Adrenal gland (tissue), 12 donors: ENCODE results near the gene GATD1. TPM values are rescaled to one million over a fixed set of nuclear protein-coding genes. Genes with fewer than 3 reads are reported as not detected.

Source experiments
- DNase-seq, 7 donors: peaks; one replicate each; pipeline ENCODE4 v3.0.0-alpha.2; 2019 to 2020
- H3K27ac ChIP-seq, 5 donors: fragments of 200-600 bp; sonication (generic) in 4 of 5; 1 replicate in 3 of 5; 2 replicates in 2 of 5; pipeline versions ENCODE4 v1.5.1 to v1.8.0; 2016 to 2020; ENCODE audit warnings: mild to moderate bottlenecking in 1 of 5
- H3K27me3 ChIP-seq: fragments of 200-600 bp; 2 replicates; pipeline ENCODE4 v1.8.0; 2021
- H3K36me3 ChIP-seq, 2 donors: fragments of 200-600 bp; replicated peaks in 1 of 2; 1 replicate in 1 of 2; 2 replicates in 1 of 2; pipeline versions ENCODE4 v1.5.1 to v1.8.0; 2018 to 2022
- H3K4me1 ChIP-seq, 2 donors: fragments of 200-600 bp; replicated peaks in 1 of 2; 1 replicate in 1 of 2; 2 replicates in 1 of 2; pipeline versions ENCODE4 v1.5.1 to v1.8.0; 2018 to 2021
- H3K4me3 ChIP-seq, 4 donors: fragments of 200-600 bp; sonication (generic) in 3 of 4; one replicate each; pipeline ENCODE4 v1.5.1; 2016 to 2018
- H3K9me3 ChIP-seq, 3 donors: fragments of 200-600 bp; sonication (generic) in 1 of 3; replicated peaks in 1 of 3; 1 replicate in 2 of 3; 2 replicates in 1 of 3; pipeline versions ENCODE4 v1.5.1 to v1.8.0; 2016 to 2021
- CTCF ChIP-seq, 6 experiments: fragments of 450-650 bp in 4 of 6; fragments of 200-600 bp in 2 of 6; sonication (generic) in 1 of 6; IDR thresholded peaks; 1 replicate in 5 of 6; 2 replicates in 1 of 6; pipeline versions ENCODE4 v1.5.1 to v1.8.0; 2016 to 2021; ENCODE audit warnings: antibody characterized with exemption in 6 of 6, mild to moderate bottlenecking in 2 of 6, moderate library complexity in 1 of 6
- POLR2A ChIP-seq, 2 donors: fragments of 450-650 bp; IDR thresholded peaks; one replicate each; pipeline ENCODE4 v1.6.1; 2017; ENCODE audit warnings: antibody characterized with exemption in 2 of 2, mild to moderate bottlenecking in 2 of 2, moderate library complexity in 1 of 2
- WGBS, 4 donors: extraction: QIAGEN DNeasy Blood & Tissue Kit in 2 of 4; methylation state at CpG; one replicate each; pipeline versions ENCODE4 v1.1.5 to v1.1.7; 2013 to 2017; 5-methylcytosine and 5-hydroxymethylcytosine counted together
- intact Hi-C, 2 donors: fragments of 100-400 bp; cut with DNase I; formaldehyde crosslinking; loops; one replicate each; pipeline versions ENCODE4 v1.14.1 to v1.15.0; 2022 to 2023
- polyA plus RNA-seq, 3 donors: library from polyadenylated mRNA; stranded (reverse); fragments of 200-250 nt in 2 of 3; fragments of 350-450 nt in 1 of 3; fragmentation: Illumina TruSeq in 1 of 3; extraction: RNeasy Lipid Tissue Mini Kit (QIAGEN cat#74804) in 1 of 3; gene quantifications; one replicate each; pipeline ENCODE4 v1.2.3, GENCODE V29; 2013 to 2014
- total RNA-seq, 9 donors: library from RNA; depleted of rRNA in 4 of 9; stranded (reverse); fragments of >200 nt in 4 of 9; fragments of 120-200 nt in 1 of 9; fragmentation: NEBNext Ultra II Directional in 1 of 9; extraction: Animal tissue kit (Norgen Biotek cat#: 25700) in 1 of 9; gene quantifications; one replicate each; pipeline versions ENCODE4 v1.1.0 to v1.2.4, GENCODE V29; 2013 to 2023
- donor health status: healthy with polysubstance abuse.
- donor health status: Bipolar disorder and iron deficiency.
- donor health status: DM: yes; HTN: yes; CAD: no.
- donor health status: DM: no; HTN: no; CAD: no.
- donor health status: DM: no; HTN: no; CAD: no.
- donor health status: DM: yes; HTN: yes; CAD: no.

GATD1 gene
- total and polyA plus RNA-seq, 12 donors, result 20.3 to 176 (median 80.5) TPM

- peaks cover 20 to 25% of the 10 kb centered on the region in 2 donors for H3K4me1 ChIP-seq
- H3K36me3 ChIP-seq, result peaks cover 0 to 26% of the 10 kb centered on the region in 2 donors
- no peak overlapping the region for H3K27ac ChIP-seq
- intact Hi-C loops, result no loop called here
- no peak for DNase-seq
- 81 to 89% (median 87%) methylated on average over 9 to 11 of the region's 11 CpGs for WGBS, 4 donors
- H3K4me3 ChIP-seq, result no peak overlapping the region
- no peak for TF ChIP-seq CTCF (IDR thresholded peaks at IDR 0.05)
- TF ChIP-seq POLR2A (IDR thresholded peaks at IDR 0.05), result no peak
- H3K9me3 ChIP-seq, result no peaks in the 10 kb centered on the region
- H3K27me3 ChIP-seq, result no peaks in the 10 kb centered on the region
These were observed 38.6 kb upstream of the GATD1 start for GRCh38 chr11:815675-816432.

DNA sequence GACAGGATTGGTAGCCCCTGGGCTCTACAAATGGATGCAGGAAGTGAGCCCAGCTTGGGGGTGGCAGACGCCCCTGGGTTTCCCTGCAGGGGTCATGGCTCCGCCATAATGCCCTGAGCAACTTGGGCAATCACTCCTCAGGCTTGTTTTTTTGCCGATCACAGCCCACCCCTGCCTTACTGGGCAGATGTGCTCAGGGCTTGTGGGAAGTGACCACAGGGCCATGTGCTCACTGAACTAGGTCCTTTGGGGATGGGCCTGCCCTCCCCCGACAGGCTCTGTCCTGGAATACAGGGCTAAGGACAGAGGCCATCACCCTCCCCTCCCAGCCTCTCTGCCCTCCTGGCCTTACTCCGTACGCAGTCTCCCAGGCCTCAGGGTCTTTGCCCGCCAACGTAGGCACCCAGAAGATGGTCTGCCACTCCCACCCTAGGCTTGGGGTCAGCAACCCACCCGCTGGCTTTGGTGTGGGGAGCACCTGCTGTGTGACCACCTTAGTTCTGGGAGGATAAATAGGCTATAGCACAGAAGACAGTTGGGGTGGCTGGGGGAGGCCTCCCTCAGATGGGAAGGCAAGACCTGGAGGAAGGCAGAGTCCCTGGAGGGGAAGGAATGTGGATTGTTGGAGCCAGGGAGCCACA is 36.3 kb upstream of the GATD1 start:
- TF ChIP-seq CTCF (IDR thresholded peaks at IDR 0.05) (no peak), POLR2A (IDR thresholded peaks at IDR 0.05) (no peak)
- H3K4me3 ChIP-seq, result no peak overlapping the region
- H3K36me3 ChIP-seq, result peaks cover 0 to 26% of the 10 kb centered on the region in 2 donors
- no peaks in the 10 kb centered on the region for H3K9me3 ChIP-seq
- peaks cover 17 to 23% of the 10 kb centered on the region in 2 donors for H3K4me1 ChIP-seq
- WGBS, 4 donors, result 81 to 90% (median 86%) methylated on average over 6 to 9 of the region's 9 CpGs
- no peak for DNase-seq
- intact Hi-C loops, result no loop called here
- H3K27me3 ChIP-seq, result no peaks in the 10 kb centered on the region
- no peak overlapping the region for H3K27ac ChIP-seq

DNA sequence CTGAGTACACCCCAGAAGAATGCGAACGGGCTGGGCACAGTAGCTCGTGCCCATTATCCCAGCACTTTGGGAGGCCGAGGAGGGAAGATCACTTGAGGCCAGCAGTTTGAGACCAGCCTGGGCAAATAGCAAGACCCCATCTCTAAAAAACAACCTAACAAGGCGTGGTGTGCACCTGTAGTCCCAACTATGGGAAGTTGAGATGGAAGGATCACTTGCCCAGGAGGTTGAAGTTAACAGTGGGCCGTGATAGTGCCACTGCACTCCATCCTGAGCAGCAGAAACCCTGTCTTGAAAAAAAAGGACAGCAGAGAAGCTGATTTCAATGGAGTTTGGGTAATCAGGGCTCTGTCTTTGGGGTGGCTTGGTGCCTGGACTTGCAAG is 35.8 kb upstream of the GATD1 start:
- TF ChIP-seq CTCF (IDR thresholded peaks at IDR 0.05) (no peak), POLR2A (IDR thresholded peaks at IDR 0.05) (no peak)
- 88 to 91% (median 89%) methylated on average over 6 of the region's 6 CpGs for WGBS, 4 donors
- DNase-seq, result no peak
- H3K27ac ChIP-seq, result no peak overlapping the region
- intact Hi-C loops, result no loop called here
- H3K27me3 ChIP-seq, result no peaks in the 10 kb centered on the region
- H3K9me3 ChIP-seq, result no peaks in the 10 kb centered on the region
- H3K36me3 ChIP-seq, result peaks cover 0 to 26% of the 10 kb centered on the region in 2 donors
- H3K4me3 ChIP-seq, result no peak overlapping the region
- peaks cover 20 to 27% of the 10 kb centered on the region in 2 donors for H3K4me1 ChIP-seq

DNA sequence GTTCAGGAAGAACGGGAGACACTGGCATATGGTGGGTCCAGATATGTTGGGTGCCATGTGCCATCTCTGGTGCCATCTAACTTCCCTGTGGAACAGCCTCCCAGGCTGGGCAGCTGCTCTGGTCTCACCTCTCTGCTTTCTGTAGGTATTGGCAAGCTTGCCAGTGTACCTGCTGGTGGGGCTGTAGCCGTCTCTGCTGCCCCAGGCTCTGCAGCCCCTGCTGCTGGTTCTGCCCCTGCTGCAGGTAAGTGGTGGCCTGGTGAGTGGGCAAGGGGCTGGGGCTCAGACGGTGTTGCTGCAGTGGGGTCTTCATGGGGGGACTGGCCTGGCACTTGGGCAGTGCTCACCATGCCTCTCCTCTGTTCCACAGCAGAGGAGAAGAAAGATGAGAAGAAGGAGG is 35.1 kb upstream of the GATD1 start:
- no peaks in the 10 kb centered on the region for H3K27me3 ChIP-seq
- peaks cover 0 to 26% of the 10 kb centered on the region in 2 donors for H3K36me3 ChIP-seq
- H3K4me3 ChIP-seq, result no peak overlapping the region
- TF ChIP-seq CTCF (IDR thresholded peaks at IDR 0.05), result no peak
- TF ChIP-seq POLR2A (IDR thresholded peaks at IDR 0.05), result no peak
- WGBS, 4 donors, result 63 to 89% (median 80%) methylated on average over 3 of the region's 3 CpGs
- no peaks in the 10 kb centered on the region for H3K9me3 ChIP-seq
- no peak overlapping the region for H3K27ac ChIP-seq
- intact Hi-C loops, result no loop called here
- H3K4me1 ChIP-seq, result peaks cover 20 to 27% of the 10 kb centered on the region in 2 donors
- DNase-seq, result no peak
